Measurements from ENCODE around the gene LRRC8B.

Gene LRRC8B

DNA sequence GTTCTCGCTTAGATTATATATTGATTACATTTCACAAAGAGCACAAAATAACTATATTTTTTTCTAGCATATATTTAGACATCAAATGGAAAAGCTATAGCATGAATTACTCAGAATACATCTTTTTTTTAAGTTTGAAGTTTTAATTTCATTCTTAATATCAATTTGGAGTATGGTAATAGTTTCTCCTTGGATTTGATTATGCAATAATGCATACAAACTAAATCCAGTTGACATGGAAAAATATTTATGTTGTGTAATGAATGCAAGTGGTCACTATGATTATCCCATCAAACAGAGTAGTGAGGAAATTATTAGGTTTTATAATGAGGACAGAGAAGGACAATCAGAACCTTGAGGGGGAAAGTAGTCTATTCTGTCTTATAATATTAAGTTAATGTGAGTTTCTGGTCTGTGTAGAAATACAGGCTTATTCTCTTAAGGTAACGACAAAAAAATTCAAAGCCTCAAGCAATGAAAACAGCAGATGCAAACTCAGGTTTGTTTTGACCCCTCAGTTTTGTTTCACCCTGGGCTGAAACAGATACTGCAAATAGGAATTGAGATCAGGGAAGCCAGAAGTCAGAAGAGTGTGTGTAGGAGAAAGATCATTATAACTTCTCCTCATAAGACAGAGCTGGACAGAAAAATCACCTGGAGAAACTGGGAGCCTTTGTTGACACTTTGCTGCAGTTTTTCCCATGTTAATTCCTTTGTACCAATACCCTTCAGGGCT is 23.7 kb downstream of the LRRC8B start:
- no peak for DNase-seq

DNA sequence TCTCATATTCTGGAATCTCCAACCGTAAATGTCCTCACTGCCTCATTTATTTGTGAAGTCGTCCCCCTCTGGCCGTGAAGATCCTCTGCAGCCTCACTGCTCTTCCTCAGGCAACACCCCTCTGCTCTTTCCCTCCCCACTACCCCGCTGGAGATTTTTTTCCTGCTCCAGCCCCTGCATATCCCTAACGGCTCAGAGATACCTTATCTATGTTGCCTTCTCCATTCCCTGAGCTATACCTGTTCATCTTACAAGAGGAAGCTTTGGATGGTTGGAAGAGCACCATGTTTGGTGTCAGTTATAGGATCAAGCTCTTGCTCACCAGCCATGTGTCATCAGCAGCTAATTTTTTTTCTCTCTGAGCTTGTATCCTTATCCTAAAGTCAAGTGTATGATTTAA is 26.4 kb downstream of the LRRC8B start:
- DNase-seq, result no peak

DNA sequence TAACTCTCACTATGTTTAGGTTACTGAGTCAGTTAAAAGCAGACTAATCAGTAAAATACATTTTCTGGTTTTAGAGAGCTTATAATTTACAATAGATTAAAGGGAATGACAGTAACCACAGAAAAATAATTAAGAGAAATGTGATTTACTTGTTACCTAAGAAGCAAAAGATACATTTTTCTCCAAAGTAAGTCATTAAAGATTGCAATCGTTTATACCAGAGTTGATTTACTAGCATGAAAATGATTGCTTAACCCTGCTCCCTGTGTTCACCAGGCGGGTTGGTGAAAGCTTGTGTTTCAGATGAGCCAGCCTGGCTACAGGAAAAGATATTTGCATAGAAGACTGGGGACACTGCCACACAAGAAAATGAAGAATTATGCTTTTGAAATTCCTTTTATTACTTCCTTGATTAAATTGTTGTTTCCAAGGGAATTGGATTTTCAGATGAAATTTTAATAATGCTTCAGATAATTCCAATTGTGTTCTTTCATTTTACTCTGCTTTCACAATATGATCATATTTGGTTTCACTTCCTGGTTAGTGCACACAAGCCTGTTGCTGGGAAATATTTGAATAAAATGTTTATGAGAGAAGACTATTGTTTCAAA is 27.9 kb downstream of the LRRC8B start:
- DNase-seq, result peak; percentile 90

DNA sequence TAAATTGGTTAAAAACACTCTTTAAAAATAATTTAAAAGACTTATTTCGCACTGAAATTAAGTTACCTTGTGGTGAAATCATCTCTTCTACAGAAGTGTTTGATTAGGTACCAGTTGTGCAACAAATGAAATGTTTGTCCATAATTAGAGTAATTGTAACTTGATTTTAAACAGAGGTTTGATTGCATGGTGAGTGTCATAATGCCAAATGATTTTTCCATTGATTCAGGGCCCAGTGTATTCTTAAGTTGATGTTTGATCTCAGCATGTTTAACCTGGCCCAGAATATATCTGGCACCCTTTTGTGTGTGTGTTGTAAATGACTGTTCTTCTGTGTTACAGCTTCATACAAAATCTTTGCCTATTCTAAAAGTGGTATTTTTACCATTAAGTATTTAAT is 28.5 kb downstream of the LRRC8B start:
- DNase-seq, result peak; percentile 90

DNA sequence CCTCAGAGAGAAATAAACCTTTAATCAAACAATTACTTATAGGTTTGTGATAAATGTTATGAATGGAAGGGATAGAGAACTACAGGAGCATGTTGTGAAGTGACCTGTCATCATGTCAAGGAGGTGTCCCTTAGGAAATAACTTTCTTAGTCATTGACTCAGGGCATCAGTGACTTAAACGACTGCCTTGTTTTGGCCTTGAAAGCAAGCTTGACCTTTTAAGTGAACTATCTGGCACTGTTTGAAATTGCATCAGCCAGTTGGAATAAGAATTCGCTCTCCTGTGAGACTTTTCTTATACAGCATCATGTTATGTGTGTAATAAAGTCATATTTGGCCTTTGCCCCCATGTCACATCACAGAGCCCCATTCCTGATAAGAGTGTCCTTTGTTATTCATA is 30.9 kb downstream of the LRRC8B start:
- no peak for DNase-seq

DNA sequence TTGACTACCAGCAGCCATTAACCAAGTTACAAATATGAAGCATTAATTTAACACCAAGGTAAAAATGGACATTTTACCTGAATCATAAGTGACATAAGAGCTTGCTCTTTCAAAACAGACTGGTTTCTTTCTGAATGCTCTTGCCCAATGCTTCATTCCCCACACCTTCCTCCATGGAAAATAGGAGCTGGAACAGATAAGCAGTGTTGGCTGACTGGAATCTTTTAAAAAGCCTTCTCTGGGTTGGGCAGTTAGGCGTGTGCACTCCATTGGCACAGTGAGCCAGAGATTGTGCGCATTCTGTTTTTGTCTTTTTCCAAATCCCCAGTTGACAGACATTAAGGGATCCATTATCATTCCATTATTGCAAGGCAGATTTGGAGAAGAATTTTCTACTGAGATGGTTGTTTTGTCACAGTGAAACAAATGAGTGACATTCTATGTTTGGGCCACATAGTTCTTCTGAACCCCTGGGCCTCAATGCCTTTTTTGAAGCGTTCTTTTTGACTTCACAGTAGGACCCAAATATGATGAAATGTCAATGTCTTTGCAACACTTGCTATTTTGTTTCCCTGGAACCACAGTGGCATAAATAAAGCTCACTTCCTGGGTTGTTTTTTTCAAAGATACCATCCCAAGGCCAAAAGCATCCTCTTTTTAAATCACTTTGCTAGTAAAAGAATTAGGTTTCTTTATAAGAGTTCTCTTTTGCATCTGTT is 32.3 kb downstream of the LRRC8B start:
- no peak for DNase-seq

DNA sequence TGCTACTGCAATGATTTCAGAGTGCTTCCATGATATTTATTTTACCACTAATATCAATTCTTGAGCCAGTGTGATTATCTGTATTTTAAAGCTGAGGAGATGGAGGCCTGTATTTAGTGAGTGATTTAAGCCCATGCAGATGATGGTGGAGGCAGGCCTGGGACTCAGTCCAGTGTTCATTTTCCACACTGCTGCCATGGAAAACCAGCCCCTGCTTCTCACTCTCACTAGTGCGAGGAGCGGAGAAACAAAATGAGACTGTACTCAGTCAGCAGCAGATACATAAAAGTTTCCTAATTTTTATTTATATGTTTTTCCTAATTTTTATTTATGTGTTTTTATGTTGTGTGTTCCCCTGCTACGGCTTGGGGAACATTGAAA is 32.8 kb downstream of the LRRC8B start:
- DNase-seq, result no peak

DNA sequence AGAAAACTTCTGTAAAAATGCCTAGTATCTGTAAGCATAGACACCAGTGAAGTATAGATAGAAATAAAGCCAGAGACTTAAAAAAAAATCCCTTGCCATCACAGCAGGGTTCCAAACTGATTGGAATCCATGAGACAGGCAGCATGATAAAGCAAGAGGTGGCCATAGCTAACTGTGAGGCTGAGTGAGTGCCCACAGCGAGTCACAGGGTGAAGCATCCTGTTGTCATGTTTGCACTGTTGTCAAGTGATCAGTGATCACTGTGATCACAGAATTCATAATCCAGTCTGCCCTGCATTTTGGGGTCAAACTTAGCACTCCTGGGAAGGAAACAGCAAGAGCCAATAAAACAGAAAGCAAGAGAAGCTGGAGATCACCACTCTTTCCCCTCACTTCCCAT is 33.3 kb downstream of the LRRC8B start:
- DNase-seq, result no peak

DNA sequence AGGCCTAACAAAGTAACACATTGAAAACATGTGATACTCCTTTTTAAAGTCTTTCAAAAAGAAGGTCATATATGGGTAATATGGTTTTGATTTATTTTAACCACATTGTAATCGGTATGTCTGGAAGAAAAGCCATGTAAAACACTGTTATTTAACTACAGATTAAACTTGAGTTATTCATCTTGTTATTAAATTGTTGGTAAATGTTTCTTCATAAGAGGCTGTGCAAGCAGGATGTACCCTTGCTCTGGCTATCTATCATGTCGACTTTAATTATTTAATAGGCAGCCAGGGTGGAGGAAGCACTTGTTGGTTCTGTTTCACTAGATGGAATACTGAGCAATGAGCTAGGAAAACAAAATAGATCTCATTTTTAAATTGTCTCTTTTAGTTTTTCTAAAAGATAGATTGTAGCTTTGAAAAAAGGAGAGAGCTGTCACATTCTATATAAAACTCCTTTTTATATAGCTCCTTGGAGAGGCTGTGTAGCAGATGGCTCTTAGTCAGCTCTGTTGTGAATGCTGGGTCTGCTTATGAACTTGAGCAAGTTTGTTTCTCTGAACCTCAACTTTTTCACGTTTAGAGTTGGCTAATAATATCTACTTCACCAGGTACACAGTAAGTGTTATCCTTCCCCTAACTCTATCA is 39.5 kb downstream of the LRRC8B start:
- DNase-seq, result no peak

DNA sequence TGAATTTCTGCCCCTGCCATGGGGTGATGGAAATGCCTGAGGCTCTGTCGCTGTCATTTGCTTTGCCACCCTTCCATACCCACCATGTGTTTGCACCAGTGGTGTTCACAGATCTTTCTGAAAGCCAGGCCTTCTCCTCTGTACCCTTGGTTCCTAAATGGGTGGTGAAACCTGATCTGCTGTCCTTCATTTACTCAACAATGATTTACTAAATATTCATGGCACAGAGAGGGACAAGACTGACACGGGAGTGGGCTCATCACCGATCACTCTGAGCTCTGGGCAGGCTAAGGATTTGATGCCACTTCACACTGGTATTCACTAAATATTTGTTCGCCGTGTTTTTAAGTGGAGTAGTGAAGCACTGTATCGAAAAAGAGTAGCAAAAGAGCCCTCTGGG is 40.9 kb downstream of the LRRC8B start:
- no peak for DNase-seq

DNA sequence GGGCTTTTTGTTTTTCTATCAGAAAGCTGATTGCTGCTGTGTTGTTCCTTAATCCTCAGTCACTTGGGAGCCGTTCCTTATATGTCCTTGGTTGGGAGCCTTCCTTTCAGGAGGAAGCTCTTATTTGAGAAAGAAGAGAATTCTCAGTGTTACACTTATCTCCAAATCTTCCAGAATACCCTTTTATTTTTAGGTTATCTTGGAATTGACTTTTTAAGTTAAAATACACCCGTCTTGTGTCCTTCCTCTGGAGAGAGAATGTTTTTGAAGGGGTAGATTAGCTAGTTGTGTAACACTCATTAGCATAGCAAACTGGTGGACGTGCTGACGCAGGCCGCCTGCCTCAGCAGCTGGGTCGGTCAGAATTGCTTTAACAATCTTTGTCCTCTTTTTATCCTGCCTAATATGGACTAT is 42.1 kb downstream of the LRRC8B start:
- no peak for DNase-seq

DNA sequence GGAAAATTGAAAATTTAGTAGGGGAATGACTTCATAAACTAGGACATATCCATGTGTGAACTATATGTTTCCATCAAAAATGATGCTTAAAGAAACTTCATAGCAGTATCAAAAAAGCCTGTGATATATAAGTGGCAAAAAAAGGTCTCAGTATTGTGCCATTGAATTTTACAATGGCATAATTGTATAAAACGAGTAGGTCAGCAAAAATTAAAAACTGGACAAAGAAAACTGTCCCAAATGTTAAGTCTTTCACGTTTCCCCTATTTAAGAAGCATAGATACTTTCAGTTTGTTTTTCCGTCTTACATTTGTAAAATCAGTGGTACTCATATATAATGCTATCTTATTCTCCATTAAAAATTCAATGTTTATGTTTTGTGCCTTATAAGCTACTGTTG is 43.2 kb downstream of the LRRC8B start:
- no peak for DNase-seq

DNA sequence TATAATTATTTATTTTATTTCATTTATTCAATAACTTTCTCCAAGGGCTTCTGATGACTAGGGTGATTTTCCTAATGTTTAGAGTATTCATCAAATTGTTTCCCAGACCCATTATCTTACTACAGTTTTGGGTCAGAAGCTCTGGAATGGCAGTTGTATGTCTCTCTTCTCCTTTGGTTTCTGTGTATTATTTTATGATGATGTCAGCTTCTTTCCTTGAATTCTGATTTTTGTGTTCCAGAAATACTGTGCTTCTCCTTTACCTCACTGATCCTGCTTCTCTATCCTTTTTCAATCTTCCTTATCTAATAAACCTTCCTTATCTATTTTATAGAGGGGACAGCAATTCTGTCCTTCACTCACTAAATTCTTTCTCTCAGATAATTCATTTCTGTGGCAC is 48.8 kb downstream of the LRRC8B start:
- no peak for DNase-seq

DNA sequence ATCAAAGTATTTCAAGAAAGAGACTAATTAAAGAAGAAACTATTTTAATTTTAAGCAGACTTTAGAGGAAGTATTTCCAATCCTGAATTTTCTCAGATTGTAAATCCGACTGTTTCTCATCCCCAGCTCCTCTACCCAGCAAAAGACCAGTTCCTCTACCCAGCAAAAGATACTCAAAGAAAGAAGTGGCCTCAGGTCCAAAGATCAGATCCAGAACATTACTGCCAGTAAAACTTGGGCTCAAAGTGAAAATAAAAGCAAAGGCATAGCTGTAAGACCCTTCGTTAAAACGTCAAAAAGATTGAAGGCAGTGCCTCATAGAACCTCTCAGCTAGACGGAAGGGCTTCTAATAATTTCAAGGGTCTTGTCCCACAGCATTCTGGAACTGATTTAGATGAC is 50.0 kb downstream of the LRRC8B start:
- no peak for DNase-seq

DNA sequence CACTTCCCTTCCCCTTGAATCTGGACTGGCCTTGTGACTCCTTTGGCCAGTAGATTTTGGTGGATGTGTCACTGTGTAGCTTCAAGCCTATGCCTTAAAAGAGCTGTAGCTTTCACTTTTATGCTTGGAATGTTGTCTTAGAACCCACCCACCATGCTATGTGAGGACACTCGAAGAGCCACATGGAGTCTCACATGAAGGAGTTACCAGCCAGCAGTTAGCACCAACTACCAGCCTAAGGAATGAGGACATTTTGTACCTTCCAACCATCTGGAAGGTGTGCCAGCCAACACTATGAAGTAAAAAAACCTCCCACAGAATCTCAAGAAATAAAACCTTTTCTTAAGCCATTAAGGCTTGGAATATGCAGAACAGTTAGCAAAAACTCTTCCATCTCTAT is 50.6 kb downstream of the LRRC8B start:
- no peak for DNase-seq

DNA sequence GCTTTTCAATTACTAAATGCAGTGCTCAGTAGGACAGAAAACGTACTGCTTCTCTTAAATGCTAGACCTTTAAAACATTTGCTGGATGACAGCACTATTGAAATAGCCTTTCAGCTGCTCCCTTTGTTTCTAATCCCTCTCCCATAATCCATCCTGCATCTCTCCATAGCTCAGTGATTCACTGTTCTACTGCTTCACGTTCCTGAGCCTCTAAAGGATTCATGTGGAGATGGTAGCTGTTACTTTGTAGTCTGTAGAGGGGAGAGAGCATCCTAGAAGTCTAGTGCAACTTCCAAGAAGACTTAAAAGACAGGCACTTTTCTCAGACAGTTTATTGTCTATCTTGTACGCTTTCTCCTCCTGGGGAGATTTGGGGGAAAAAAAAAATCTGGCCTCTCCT is 51.4 kb downstream of the LRRC8B start:
- no peak for DNase-seq

DNA sequence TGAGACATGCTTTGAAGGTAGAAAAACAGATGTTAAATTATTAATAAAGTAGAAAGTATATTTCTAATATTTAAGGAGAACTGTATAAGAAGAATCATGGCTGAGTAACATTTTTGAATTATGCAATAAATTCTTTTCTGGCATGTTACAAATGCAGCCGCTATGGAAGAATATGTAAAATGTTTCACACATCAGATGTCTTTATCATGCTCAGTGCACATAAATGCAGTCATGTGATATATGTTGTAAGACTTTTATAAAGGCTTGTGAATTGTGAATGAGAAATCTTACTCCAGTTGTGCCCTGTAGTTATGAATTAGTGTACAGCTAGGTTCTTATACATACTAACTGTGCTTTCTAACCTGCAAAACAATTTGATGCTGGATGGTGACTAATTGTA is 53.5 kb downstream of the LRRC8B start:
- no peak for DNase-seq

DNA sequence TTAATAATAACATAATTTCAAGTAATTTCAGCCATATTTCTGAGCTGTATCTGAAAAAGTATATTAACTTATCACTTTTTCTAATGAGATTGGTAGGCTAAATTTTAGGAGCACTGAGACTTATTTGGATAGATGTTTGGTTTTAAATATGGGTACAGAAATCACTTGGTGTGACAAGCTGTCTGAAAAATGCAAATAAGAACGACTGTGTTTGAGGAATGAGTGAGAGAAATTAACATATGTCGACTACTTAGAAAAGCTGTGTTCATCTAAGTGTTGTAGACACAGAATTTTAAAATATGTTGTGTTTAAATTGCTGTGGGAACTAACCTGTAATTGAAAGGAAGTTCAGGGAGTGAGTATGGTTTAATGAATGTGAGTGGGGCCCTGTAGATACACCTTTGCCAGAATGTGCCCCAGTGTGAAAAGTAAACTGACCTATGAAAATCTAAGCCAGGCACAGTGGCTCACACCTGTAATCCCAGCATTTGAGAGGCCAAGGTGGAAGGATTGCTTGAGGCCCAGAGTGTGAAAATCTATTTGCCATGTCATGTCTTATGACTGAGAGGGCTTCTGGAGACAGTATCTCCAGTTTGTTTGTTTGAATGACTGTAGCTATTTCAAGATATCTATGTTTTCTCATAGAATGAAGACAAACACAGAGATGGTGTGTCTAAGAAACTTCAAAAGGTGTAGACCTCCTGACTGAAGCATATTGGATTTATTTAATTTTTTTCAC is 54.5 kb downstream of the LRRC8B start:
- no peak for DNase-seq

DNA sequence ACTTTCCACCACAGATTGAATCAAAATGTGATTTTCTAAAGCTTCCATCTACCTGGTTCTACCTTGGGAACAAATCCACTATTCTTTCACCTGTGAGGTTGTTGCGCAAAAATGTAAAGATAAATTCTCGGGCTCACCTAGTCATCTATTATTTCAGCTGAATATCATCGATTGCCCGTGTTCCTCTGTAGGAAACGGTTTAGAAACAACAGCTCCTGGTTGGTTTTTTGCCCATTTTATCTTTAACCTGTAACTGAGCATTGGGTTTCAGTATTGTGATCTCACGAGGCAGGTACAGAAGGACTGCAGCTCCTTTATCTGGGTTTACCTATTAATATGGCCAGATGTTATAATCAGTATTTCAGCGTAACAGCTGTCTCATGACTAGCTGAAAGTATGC is 55.4 kb downstream of the LRRC8B start:
- no peak for DNase-seq

DNA sequence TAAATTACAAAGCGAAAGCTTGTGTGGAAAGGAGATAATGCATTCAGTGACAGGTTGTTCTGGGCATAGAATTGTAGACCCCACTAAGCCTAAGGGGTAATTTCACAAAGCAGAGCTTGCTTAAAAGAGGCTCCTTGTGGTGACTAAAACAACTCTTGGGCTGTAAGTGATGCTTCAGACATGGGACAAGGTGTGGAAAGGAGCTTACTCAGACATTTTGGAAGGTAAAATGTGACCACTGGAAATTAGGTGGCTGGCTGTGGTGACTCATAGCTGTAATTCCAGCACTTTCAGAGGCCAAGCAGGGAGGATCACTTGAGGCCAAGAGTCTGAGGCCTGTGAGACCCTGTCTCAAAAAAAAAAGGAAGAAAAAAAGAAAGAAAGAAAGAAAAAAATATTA is 57.2 kb downstream of the LRRC8B start:
- no peak for DNase-seq

DNA sequence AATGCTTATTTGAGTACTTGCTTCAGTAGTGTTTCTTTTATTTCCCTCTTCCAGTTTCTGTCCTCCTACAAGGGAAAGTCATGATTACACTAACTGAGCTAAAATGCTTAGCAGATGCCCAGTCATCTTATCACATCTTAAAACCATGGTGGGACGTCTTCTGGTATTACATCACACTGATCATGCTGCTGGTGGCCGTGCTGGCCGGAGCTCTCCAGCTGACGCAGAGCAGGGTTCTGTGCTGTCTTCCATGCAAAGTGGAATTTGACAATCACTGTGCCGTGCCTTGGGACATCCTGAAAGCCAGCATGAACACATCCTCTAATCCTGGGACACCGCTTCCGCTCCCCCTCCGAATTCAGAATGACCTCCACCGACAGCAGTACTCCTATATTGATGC is 57.9 kb downstream of the LRRC8B start:
- DNase-seq, result no peak

DNA sequence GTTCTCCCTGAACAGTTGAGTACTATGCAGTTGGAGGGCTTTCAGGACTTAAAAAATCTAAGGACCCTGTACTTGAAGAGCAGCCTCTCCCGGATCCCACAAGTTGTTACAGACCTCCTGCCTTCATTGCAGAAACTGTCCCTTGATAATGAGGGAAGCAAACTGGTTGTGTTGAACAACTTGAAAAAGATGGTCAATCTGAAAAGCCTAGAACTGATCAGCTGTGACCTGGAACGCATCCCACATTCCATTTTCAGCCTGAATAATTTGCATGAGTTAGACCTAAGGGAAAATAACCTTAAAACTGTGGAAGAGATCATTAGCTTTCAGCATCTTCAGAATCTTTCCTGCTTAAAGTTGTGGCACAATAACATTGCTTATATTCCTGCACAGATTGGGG is 59.6 kb downstream of the LRRC8B start:
- DNase-seq, result no peak

DNA sequence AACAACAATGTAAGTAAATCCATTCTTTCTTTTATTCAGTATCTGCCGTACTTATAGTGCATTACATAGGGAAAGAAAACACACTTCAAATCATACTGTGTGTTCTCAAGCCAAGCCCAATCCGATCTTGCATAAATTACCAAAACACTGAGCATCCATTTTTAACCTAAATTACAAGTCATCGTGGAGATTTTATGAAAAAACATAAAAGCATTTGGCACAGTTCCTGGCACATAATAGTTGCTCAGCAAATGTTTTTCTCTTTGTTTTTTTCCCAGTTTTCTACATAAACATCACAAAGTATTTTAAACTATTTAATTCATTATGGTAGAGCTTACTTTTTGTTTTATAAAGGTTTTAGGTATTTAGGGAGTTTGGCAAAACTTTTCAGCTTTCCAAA is 60.2 kb downstream of the LRRC8B start:
- DNase-seq, result no peak

All from NCI-H2029 (cell line).